ENCODE results near the gene TEDC2.
"Not testable (repeated sequence)": the region's sequence is repeated elsewhere in the genome, so short reads cannot be mapped to it uniquely, and the experiment has no call there.

Gene TEDC2

DNA sequence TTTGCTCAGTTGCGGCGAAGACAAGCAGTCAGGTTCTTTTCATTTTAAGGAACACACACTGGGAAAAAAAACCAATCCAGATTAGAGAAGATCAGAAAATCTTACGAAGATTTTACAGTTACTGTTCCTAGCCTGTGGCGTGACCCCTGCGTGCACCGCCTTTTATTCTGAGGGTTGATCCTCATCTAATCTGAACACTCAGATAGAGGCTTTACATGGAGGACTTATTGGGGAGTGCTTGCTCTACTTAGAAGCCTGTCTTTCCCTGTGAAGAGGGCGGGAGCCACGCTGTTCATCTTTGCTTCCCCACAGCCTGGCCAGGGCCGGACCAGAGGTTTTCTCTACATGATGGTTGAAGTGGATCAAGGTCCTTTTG, 16.4 kb downstream of the TEDC2 start:
- DNase-seq (ENCODE audit: low read depth in 2 of 2): no peak

DNA sequence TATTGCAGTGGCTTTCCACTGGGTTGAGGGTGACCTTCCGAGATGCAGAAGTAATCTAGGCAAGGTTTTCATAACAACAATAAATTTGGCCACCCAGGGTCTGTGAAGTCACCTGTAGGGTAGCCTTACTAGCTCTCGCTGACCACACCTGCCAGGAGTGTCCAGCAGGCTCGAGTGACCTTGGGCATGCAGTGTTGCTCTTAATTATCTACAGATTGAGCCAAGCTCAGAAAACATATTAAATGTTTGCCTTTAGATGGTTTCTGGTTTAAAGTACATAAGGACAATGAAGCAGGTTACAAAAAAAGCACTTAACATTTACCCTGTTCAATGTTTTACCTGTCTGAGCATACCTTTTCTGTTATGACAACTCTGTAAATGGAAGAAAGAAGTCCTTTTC, 16.8 kb downstream of the TEDC2 start:
- no peak for DNase-seq (ENCODE audit: low read depth in 2 of 2)

DNA sequence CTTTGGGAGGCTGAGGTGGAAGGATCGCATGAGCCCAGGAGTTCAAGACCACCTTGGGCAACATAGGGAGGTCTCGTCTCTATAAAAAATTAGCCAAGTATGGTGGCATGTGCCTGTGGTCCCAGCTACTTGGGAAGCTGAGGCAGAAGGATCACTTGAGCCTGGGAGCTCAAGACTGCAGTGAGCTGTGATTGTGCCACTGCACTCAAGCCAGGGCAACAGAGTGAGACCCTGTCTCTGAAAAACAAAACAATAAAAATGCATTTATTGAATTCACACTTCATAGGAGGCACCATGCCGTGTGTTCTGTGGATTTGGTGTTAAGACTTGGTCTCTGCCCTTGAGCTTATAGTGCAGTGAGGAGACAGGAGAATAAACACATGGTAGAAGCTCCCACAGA, 17.4 kb downstream of the TEDC2 start:
- DNase-seq (ENCODE audit: low read depth in 2 of 2): no peak

DNA sequence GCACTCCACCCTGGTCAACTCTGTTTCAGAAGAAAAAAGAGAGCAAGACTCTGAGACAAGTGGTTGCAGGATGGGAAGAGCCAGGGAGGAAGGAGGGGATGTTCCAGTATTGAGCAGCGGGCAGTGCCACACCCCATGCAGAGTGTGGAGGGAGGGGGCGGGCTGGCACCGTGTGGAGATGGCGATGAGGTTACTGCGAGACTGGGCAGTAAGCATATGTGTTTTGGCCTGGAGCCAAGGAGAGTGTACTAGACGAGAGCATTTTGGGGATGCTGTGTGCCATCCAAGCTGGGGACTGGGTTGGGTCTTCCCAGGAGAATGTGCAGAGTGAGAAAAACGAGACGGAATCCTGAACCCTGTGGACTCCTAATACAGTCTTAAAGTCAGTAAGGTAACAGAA, 18.4 kb downstream of the TEDC2 start:
- DNase-seq (ENCODE audit: low read depth in 2 of 2): no peak

DNA sequence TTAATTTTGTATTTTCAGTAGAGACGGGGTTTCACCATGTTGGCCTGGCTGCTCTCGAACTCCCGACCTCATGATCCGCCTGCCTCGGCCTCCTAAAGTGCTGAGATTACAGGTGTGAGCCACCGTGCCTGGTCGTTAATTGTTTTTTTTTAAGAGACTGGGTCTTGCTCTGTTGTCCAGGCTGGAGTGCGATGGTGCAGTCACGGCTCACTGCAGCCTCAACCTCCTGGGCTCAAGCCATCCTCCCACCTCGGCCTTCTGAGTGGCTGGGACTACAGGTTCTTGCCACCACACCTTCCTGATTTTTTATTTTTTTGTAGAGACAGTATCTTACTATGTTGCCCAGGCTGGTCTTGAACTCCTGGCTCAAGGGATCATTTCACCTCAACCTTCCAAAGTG, 20.1 kb downstream of the TEDC2 start:
- DNase-seq (ENCODE audit: low read depth in 2 of 2): not testable (repeated sequence)

DNA sequence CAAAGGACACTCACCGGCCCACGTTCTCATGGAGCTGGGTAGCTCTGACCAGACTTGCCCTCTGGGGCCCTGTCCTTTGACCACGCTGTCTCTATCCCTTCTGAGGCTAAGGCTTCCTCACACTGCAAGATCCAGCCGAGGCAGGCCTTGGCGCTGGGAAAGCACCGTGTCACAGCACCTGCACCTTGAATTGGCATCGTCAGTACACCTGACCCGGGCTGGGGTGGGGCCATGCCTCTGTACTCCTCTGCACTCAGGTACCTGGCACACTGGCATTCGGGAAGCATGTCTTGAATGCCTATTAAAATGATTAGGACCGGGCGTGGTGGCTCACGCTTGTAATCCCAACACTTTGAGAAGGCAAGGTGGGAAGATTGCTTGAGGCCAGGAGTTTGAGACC, 21.0 kb downstream of the TEDC2 start:
- DNase-seq (ENCODE audit: low read depth in 2 of 2): no peak

DNA sequence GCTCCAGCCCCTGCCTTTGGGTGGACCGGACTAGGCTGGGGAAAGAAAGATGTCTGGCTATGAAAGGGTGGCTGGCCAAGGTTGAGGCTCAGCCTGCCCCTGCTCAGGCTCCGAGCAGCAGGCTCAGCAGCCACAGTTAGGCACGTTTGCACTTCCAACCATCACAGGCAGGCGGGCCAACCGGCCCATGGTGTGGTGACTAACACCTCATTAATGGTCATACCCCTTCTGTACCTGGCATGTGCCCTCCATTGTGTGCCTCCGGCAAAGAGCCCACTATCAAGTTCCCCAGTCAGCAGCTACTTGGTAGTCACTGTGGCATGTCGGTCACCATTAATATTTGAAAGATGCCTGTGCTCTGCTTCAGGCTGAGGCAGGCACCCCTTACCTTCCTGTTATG, 21.8 kb downstream of the TEDC2 start:
- DNase-seq (ENCODE audit: low read depth in 2 of 2): no peak

DNA sequence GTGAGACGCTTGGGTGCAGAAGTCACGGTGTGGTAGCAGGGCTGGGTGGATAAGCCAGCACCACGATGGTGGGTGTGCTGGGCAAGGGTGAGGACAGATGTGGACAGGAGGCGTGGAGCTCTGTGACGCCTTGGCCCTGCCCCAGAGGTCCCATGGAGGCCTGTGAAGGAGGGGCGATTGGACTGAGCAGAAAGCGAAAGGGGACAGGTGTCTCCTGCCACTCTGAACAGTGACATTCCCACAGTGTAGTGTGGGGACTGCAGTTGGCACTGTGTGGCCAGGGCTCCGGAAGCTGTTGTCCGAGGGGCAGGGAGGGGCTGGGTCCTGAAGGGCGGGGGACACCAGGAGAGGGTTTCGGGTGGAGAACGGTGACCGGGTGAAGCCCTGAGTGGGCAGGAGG, 22.3 kb downstream of the TEDC2 start:
- no peak for DNase-seq (ENCODE audit: low read depth in 2 of 2)

DNA sequence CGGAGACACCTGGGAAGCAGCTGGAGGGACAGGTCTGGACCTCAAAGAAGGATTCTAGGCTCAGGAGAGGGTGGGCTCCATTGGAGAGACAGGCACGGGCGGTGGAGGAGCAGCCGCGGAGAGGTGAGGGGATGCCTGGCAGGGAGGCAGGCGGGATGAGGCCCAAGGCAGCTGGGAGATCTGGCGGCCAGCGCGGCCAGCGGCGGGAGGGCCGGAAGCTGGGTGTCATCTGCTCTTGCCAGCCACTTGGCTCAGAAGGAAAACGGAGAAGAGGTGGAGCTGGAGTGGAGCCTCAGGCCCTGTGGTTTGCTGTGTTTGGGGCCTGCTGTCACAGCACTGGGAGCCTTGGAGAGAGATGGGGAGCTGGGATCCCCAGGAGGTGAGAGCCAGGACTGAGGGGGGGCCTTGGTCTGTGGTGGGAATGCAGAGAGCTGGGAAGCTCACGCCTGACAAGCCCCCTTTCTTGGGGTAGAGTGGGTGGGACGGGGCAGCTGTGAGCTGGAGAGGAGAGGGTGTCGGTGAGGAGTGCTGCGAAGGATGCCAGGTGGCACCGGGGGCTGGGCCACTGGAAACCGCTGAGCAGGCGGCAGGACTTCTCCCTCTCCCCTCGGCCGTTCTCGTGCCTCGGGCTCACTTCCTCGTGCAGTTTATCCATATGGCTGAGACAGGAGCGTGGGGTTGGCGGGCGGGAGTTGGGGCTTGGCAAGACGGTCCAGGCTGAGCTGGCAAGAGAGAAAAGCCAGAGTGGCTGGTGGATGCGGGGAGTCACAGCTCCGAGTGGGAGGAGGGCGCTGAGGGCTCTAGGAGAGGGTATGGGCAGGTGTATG, 23.0 kb downstream of the TEDC2 start:
- no peak for DNase-seq (ENCODE audit: low read depth in 2 of 2)

DNA sequence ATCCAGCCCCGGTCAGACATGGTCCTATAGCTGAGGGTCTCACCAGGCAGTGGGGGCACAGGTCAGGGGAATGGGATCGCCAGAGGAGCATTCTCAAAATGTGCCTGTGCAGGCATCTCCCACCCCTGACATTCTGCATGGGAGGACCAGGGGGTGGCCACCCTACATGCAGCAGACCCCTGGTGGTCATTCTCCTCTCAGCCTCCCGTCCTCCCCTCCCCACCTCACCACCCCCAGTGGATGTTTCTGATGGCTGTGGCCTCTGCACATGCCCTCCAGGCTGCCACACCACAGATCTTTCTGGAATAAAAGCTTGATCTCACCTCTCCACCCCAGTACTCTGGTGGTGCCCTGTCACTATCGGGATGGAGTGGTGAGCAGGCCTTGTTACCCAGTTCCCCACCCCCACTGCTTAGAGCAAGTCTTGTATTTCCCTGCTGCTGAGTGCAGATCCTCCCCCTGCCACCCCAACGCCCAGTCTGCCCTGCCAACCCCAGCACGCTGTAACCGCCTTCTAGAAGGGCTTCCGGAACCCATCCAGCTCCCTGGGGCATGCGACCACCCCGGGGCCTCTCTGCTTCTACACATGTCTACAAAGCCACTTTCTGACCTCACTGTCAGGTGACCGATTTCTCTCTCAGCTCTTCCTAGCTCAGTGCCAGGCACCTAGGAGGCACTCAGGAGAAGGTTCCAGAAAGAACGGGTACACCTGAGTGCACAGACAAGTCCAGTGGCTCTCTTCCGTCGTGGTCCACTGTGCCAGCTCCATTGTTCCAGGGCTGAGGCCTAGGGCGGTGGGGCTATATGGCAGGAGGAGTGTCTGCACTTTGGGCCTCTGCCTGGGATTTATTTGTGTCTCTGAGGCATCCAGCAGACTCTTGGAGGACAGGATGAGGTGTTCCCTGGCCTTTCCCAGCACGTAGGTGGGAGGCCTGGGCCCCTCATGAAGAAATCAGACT, 24.3 kb downstream of the TEDC2 start:
- DNase-seq (ENCODE audit: low read depth in 2 of 2): no peak

DNA sequence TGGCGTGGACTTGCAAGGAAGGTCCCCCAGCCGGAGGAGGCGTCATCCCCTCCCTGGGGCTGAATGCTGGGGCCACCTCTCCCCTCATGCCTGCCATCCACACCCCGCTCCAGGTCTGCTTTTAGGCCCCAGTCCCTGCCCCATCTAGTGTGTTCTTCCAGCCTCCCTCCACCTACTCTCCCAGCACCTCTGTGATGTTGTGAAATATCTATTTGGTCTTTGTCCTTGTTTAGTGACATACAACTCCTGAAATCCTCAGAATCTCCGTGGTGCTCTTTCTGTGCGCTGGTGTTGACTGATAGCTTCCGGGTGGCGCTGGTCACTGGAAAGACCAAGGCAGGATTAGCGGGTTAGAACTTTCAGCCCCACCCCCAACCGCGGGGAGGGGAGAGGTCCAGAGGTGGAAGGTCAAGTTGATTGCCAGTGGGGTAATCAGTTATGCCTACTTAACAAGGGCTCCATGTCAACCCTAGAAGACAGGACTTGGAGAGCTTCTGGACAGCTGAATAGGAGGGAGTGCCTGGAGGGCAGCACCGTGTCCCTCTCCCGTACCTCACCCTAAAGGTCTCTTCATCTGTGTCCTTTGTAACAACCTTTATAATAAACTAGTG, 25.1 kb downstream of the TEDC2 start:
- DNase-seq (ENCODE audit: low read depth in 2 of 2): no peak

DNA sequence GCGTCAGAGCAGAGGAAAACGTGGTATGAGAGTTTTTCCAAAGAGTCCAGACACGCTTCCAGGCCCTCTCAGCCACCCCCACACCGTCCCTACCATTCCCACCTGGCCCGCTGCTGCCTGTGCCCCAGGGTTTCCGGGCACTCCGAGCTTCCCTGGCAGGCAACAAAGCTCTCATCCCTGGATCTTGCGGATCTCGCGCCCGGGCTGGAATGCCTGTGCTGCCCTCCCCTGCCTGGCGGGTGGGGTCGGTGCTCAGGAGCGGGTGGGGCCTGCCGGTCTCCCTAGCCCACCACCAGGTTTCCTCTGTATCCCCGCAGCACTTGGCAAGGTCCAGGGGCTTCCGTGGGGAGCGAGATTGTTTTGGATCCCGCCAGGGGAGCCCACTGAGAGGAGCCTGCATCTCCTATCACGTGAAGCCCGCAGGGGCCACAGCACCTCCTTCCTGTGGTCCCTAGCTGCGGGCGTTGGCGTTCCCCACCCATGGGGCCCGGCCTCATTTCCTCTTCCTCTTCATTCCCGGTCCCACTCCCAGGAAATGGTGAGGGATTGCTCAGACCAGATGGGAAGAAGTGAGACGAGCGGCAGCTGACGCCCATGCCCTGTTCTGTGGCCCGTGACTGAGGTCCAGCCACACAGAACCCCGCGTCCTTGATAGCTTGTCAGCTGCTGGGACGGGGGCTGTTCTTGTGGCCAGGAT, 26.1 kb downstream of the TEDC2 start:
- DNase-seq (ENCODE audit: low read depth in 2 of 2): no peak

DNA sequence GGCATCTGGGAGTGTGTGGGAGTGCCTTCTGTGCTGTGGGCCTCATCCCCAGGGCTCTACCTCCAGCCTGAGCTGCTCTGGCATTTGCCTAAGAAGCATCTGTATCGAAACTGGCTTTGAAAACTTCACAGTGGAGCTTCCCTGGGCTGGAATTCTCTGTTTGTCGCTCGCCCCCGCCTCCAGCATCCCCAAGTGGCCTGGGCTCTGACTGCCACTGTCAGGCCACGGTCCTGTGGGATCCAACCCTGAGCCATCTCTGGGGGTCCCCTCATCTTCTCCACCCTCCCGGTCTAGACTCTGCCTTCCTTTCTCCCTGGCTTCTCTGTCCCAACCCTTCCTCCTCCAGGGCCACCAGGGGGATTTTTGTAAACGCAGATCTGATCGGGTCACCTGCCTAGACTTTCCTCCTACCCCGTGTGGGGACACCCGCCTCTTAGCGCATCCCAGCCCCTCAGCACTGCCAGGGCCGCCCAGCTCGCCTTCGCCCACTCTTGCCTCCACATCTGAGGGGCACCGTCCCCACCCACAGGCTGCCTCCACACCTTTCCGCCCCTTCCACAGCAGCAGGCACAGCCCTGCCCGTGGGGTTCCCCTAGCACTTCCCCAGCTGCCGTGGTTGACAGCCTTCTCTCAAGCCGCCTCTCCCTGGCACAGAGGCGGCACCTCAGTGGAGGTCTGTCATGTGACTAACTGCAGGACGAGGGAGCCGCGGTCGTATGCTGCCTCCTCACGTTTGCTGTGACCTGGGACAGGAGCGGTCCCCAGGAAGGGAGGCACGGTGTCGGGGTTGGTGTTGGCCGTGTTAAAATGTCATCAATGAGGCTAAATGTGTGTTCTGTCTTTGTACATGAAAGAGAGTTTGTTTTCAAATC, 27.0 kb downstream of the TEDC2 start:
- peak; percentile 43 to 53 for DNase-seq (ENCODE audit: low read depth in 2 of 2)

DNA sequence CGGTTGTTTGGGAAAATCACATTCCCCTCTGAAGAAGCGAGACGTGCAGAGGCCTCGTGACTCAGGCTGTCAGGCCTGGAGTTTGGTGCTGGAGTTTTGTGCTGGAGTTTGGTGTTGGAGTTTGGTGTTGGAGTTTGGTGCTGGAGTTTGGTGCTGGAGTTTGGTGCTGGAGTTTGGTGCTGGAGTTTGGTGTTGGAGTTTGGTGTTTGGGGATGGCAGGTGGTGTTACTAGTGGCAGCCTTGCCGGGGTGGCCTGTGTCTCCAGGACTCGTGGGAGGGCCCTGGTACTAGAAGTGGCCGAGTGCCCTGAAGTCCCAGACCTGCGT, 27.6 kb downstream of the TEDC2 start:
- DNase-seq (ENCODE audit: low read depth in 2 of 2): no peak

DNA sequence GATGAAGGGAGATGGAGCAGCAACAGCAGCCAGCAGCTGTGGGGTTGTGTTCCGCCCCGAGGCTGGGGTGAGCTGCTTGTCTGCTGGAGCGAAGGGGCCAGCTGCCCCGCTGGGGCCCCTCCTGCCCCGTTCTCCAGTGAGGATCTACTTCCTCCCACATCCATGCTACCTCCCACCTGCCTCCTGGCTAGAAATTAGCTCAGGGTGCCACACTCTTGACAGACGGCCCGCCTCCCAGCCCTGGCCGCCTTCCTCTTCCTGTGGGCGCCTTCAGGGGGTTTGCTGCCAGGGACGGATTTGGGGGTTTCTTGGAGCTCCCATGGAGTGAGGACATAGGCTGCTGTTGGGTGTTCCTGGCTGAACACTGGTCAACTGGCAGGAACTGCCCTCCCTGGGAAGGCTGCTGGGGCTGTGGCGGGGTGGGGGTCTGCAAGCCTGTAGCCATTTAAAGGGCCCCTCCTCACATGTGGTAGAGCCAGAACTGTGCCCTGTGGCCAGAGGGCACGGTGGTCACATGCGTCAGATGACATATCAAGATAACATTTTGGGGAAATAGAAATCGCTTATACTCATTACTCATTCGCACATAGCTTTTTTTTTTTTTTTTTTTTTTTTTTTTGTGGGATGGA, 28.1 kb downstream of the TEDC2 start:
- no peak for DNase-seq (ENCODE audit: low read depth in 2 of 2)

DNA sequence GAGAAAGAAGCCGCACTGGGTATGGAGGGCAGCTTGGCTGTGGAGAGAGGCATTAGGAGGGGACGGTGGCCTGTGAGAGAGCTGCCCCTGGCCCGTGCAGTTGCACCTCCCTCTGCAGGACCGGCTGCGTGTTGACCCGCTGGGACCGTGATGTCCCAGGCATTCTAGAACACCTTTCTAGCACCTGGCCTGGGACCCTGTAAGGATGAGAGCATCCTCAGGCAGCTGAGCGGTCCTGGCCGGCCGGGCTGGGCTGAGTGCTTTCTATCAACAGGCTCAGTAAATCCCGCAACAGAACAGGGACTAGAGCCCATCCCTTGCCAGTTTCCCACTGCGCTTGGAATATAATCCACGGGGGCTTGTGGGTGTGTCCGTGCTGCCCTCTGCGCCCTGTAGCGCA, 29.7 kb downstream of the TEDC2 start:
- no peak for DNase-seq (ENCODE audit: low read depth in 2 of 2)

DNA sequence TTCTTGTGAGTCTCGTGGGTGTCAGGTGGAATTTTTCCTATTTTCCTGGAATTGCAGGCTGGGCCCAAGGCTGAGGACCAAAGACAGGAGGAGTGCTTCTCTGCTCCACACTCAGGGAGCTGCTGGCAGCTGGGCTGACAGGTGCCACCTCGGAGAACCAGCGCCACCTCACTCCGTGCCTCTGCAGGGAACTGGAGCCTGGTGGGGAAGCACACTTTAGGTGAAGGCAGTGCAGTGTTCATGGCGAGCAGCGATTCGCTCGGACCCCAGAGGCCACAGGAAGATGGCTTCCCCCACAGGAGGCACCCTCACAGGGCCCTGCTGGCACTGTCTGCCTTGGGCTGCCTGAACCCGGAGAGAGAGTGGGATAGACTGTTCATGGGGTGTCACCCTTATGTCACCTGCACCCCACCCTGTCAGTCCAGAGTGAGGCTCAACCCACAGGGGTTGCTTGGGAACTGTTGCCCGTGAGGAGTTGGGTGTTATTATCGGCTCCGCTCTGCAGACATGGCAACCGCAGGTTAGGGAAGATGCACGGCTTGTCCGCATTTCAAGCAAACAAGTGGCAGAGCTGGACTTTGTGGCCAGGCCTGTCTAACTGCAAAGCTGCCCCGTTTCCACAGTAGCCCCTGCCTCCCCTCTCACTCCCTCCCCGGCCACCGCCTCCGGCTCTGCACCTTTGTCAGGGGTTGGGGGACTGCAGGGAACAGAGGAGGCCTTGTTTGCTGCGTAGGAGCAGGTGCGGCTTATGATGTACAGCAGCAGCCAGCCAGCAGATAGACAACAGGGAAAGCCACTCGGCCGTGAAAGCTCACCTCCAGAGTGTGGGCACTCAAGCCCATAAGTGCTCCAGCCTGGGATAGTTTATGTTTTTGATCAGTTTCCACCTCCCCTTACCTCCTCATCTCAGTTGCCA, 30.5 kb downstream of the TEDC2 start:
- no peak for DNase-seq (ENCODE audit: low read depth in 2 of 2)

DNA sequence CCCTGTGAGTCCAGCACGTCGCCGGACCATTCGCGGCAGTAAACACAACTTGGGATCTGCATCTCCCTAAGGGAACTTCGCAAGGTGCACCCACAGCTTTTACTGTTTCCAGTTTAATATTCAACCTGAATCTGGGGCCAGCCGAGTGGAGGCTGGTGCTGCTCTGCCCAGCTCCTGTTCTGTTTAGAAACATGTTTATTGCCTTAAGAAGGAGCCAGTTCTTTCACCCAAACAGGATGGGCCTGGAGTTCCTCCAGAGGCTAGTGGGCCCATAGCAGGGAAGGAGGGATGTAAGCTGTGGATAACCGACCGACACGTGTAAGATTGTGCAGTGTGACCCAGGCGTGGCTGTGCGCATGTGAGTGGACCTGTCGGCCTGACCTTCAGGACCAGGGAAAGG, 32.4 kb downstream of the TEDC2 start:
- no peak for DNase-seq (ENCODE audit: low read depth in 2 of 2)

DNA sequence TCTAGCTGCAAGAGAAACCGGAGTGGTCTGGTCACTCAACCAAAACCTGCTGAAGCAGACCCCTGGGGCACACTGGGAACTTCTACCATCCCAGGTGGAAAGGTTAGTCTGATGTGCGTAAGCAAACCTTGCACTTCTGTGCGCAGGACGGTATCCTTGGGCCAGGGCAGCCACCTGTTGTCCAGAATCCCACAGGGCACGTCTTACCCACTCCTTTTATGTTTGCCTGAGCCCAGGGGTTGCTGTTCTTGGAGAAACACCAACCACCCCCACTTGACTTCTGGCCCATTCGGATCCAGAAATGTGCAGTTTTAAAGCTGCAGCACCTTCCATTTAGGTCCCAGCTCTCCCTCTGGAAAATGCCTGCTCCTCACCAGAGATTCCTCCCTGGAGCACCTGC, 33.7 kb downstream of the TEDC2 start:
- DNase-seq (ENCODE audit: low read depth in 2 of 2): no peak

DNA sequence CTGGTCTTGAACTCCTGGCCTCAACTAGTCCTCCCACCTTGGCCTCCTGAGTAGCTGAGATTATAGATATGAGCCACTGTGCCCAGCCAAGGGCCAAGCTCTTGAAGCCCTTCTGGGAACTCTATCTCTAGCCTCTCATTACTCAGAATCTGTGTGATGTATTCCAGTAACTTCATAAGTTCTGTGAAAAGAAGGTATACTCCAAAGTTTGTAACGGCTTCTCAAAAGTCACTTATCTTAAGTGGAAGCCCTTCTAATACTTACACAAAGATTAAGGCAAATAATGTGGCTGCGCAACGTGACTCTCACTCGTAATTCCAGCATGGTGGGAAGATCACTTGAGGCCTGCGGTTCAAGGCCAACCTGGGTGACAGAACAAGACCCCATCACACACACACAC, 34.7 kb downstream of the TEDC2 start:
- DNase-seq (ENCODE audit: low read depth in 2 of 2): no peak
